GM23248 (cell line): ENCODE results near the gene SMPD1.

Source experiments
- EZH2 ChIP-seq: fragments of 200-600 bp; sonication (generic); IDR thresholded peaks from 2 replicates; pipeline ENCODE4 v1.6.1; 2018; ENCODE audit warnings: antibody characterized with exemption, mild to moderate bottlenecking; ENCODE audit not compliant: insufficient read depth, poor library complexity, severe bottlenecking
- EZH2phosphoT487 ChIP-seq: fragments of 200-600 bp; sonication (generic); IDR thresholded peaks from 2 replicates; pipeline ENCODE4 v1.6.1; 2018; ENCODE audit warnings: antibody characterized with exemption, moderate library complexity, mild to moderate bottlenecking, low read depth; ENCODE audit not compliant: insufficient read depth

DNA sequence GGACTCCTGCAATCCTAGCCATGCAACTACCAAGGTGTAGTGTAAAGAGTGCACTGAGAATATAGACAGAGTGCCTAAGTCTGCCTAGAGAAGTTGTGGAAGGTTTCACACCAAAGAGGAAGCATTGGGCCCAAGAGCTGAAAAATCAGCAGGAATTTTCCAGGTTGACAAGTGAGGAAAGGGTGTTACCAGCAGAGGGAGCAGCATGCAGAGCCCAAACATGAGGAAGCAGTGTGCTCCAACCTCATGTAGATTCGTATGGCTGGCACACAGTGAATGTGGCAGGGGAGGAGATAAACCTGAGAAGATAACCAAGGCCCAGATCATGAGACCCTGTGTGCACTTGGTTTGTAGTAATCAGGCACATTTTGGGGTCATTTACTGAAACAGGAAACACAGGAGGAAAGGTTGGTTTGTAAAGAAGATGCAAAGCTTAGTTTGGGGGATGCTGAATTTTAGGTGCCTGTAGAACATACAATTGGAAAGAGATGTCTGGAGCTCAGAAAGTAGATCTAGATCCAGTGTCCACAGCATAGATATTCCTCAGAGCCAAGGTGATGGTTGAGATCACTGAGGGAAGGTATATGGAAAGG is 48.8 kb downstream of the SMPD1 start:
- TF ChIP-seq EZH2 (no peak), EZH2phosphoT487 (no peak)
